ENCODE results near the gene RGS3.
"Not testable (repeated sequence)": the region's sequence is repeated elsewhere in the genome, so short reads cannot be mapped to it uniquely, and the experiment has no call there.

Gene RGS3

DNA sequence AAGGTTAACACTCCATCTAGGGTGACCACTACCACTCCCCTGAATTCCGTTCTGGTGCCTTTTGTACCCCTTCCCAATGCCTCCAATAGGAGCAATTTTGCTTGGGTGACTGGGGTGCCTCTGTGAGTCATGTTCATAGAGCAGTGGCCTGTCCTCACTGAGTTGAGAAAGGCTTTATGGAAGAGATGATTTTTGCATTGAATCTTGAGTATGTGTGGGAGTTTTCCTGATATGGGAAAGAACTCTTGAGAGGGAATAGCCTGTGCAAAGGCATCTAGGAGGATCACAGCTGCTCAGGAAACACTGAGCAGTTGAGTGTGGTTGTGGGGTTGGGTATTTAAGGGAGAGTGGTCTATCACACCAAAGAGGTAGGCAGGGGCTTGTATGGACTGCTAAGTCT is 36.8 kb upstream of the RGS3 start:
- Histone ChIP-seq H3K27me3 (ENCODE audit: insufficient read depth, poor library complexity, severe bottlenecking) (no peaks in the 10 kb centered on the region), H3K27ac (ENCODE audit: poor library complexity, severe bottlenecking) (no peak overlapping the region), H3K36me3 (ENCODE audit: low read depth) (no peaks in the 10 kb centered on the region), H3K9me3 (ENCODE audit: severe bottlenecking) (no peaks in the 10 kb centered on the region), H3K4me3 (ENCODE audit: severe bottlenecking) (no peak overlapping the region), H3K4me1 (ENCODE audit: insufficient read depth, poor library complexity, severe bottlenecking) (no peaks in the 10 kb centered on the region)
- DNase-seq (ENCODE audit: low spot score) = no peak
- TF ChIP-seq, protein P1, sequence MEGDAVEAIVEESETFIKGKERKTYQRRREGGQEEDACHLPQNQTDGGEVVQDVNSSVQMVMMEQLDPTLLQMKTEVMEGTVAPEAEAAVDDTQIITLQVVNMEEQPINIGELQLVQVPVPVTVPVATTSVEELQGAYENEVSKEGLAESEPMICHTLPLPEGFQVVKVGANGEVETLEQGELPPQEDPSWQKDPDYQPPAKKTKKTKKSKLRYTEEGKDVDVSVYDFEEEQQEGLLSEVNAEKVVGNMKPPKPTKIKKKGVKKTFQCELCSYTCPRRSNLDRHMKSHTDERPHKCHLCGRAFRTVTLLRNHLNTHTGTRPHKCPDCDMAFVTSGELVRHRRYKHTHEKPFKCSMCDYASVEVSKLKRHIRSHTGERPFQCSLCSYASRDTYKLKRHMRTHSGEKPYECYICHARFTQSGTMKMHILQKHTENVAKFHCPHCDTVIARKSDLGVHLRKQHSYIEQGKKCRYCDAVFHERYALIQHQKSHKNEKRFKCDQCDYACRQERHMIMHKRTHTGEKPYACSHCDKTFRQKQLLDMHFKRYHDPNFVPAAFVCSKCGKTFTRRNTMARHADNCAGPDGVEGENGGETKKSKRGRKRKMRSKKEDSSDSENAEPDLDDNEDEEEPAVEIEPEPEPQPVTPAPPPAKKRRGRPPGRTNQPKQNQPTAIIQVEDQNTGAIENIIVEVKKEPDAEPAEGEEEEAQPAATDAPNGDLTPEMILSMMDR (IDR thresholded peaks at IDR 0.05; ENCODE audit: poor library complexity, severe bottlenecking) = no peak
- ATAC-seq (ENCODE audit: low read depth) = no peak

DNA sequence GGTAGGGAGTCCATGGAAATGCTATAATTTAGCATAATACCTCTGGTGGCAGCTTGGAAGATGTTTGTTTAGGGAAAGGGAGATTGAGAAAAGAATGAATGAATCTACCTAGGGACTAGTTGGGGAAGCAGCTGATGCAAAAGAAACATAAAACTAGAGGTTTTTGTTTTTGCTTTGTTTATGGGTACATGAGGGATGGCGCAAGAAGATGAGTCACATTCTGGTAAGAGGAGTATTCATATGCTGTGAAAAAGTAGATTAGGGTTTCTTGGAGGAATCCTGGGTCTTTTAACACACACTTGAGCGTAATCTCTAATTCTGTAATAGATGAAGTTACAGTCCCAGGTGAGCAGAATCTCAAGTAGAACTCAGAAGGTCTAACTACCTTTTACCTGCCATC is 35.9 kb upstream of the RGS3 start:
- Histone ChIP-seq H3K27ac (ENCODE audit: poor library complexity, severe bottlenecking) (no peak overlapping the region), H3K27me3 (ENCODE audit: insufficient read depth, poor library complexity, severe bottlenecking) (no peaks in the 10 kb centered on the region), H3K36me3 (ENCODE audit: low read depth) (no peaks in the 10 kb centered on the region), H3K4me3 (ENCODE audit: severe bottlenecking) (no peak overlapping the region), H3K4me1 (ENCODE audit: insufficient read depth, poor library complexity, severe bottlenecking) (no peaks in the 10 kb centered on the region), H3K9me3 (ENCODE audit: severe bottlenecking) (no peaks in the 10 kb centered on the region)
- TF ChIP-seq, protein P1 (IDR thresholded peaks at IDR 0.05; ENCODE audit: poor library complexity, severe bottlenecking) = no peak
- ATAC-seq (ENCODE audit: low read depth) (no peak), DNase-seq (ENCODE audit: low spot score) (no peak)

DNA sequence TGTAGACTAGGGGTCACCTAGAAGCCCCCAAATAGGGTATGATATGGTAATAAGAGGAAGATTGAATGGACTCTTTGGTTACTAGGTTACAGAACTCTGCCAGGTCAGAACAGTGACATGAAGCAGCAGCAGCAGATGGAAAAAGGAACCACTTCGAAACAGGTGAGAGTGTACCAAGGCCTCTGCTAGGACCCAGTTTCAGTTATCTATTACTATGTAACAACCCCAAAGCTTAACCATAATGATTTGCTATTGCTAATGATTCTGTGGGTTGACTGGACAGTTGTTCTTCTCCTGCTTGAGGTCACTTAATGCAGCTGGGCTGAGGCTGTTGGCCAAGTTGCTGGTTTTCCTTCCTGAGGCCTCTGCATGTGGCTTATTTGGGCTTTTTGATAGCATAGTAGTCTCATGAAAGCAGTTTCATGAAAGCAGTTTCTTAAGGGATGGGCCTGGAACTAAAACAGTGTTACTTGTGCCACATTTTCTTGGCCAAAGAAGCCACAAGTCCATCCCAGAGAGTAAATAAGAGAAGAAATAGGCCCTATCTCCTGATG is 35.4 kb upstream of the RGS3 start:
- Histone ChIP-seq H3K4me3 (ENCODE audit: severe bottlenecking) (no peak overlapping the region), H3K27ac (ENCODE audit: poor library complexity, severe bottlenecking) (no peak overlapping the region), H3K9me3 (ENCODE audit: severe bottlenecking) (no peaks in the 10 kb centered on the region), H3K4me1 (ENCODE audit: insufficient read depth, poor library complexity, severe bottlenecking) (no peaks in the 10 kb centered on the region), H3K27me3 (ENCODE audit: insufficient read depth, poor library complexity, severe bottlenecking) (no peaks in the 10 kb centered on the region), H3K36me3 (ENCODE audit: low read depth) (no peaks in the 10 kb centered on the region)
- TF ChIP-seq, protein P1 (IDR thresholded peaks at IDR 0.05; ENCODE audit: poor library complexity, severe bottlenecking) = no peak
- DNase-seq (ENCODE audit: low spot score) (no peak), ATAC-seq (ENCODE audit: low read depth) (no peak)

DNA sequence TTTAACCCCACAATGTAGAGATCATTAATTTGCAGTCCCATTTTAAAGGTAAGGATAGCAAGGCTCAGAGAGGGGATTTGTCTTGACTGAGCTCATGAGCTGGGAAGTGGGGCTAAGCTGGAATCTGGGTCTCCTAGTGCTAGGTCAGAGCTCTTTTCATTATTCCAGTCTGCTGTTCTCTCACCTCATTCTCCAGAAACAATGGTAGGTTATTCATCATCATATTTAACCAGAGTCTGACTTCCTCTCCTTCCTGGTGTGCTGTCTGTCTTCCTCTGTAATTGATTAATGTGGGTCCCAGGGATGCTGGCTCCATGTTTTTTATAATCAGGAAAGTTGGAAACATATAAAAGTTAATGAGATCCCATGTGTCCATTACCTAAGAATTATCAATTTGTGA is 32.3 kb upstream of the RGS3 start:
- no peaks in the 10 kb centered on the region for H3K4me1 ChIP-seq (ENCODE audit: insufficient read depth, poor library complexity, severe bottlenecking)
- H3K4me3 ChIP-seq (ENCODE audit: severe bottlenecking) = no peak overlapping the region
- TF ChIP-seq, protein P1 (IDR thresholded peaks at IDR 0.05; ENCODE audit: poor library complexity, severe bottlenecking) = no peak
- H3K36me3 ChIP-seq (ENCODE audit: low read depth) = no peaks in the 10 kb centered on the region
- ATAC-seq (ENCODE audit: low read depth) (no peak), DNase-seq (ENCODE audit: low spot score) (no peak)
- H3K27ac ChIP-seq (ENCODE audit: poor library complexity, severe bottlenecking) = no peak overlapping the region
- no peaks in the 10 kb centered on the region for H3K9me3 ChIP-seq (ENCODE audit: severe bottlenecking)
- no peaks in the 10 kb centered on the region for H3K27me3 ChIP-seq (ENCODE audit: insufficient read depth, poor library complexity, severe bottlenecking)

DNA sequence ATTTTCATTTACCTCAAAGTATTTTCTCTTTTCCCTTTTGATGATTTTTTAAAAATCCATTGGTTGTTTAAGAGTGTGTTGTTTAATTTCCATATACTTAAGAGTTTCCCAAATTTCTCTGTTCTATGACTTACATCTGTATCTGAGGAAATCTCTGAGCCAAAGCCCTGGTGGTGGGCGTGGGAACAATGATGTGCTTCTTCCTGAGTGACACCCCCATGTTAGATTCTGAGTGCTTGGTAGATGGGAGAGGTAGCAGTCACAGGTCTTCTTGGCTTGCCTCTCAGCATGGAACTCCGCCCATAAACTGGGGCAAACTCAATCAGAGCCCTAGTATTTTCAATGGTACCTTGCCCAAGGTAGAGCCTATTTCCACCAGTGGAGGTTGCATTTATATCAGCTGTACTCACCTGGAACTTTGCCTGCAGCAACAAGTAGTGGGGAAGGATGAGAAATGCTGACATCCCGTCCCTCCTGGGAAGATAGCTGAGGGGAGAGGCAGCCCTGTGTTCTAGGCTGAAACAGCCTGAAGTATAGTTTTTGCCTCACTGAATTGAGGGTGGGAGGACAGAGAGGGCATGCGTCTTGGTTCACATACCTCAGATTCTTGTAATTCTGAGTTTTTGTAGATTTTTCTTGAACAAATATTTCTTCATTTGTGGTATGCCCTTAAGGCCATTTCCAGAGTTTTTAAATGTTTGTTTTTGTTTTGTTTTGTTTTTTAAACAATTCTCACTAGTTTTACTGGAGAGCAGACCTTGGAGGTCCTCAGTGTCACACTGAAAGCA is 26.6 kb upstream of the RGS3 start:
- H3K27me3 ChIP-seq (ENCODE audit: insufficient read depth, poor library complexity, severe bottlenecking) = no peaks in the 10 kb centered on the region
- H3K4me1 ChIP-seq (ENCODE audit: insufficient read depth, poor library complexity, severe bottlenecking) = no peaks in the 10 kb centered on the region
- H3K36me3 ChIP-seq (ENCODE audit: low read depth) = no peaks in the 10 kb centered on the region
- no peak overlapping the region for H3K27ac ChIP-seq (ENCODE audit: poor library complexity, severe bottlenecking)
- no peak overlapping the region for H3K4me3 ChIP-seq (ENCODE audit: severe bottlenecking)
- ATAC-seq (ENCODE audit: low read depth) = no peak
- TF ChIP-seq, protein P1 (IDR thresholded peaks at IDR 0.05; ENCODE audit: poor library complexity, severe bottlenecking) = no peak
- no peaks in the 10 kb centered on the region for H3K9me3 ChIP-seq (ENCODE audit: severe bottlenecking)
- DNase-seq (ENCODE audit: low spot score) = no peak

DNA sequence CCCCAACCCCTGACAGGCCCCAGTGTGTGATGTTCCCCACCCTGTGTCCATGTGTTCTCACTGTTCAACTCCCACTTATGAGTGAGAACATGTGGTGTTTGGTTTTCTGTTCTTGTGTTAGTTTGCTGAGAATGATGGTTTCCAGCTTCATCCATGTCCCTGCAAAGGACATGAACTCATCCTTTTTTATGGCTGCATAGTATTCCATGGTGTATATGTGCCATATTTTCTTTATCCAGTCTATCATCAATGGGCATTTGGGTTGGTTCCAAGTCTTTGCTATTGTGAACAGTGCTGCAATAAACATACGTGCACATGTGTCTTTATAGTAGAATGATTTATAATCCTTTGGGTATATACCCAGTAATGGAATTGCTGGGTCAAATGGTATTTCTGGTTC is 25.8 kb upstream of the RGS3 start:
- H3K36me3 ChIP-seq (ENCODE audit: low read depth); H3K9me3 ChIP-seq (ENCODE audit: severe bottlenecking); H3K4me3 ChIP-seq (ENCODE audit: severe bottlenecking); H3K27me3 ChIP-seq (ENCODE audit: insufficient read depth, poor library complexity, severe bottlenecking); H3K27ac ChIP-seq (ENCODE audit: poor library complexity, severe bottlenecking); DNase-seq (ENCODE audit: low spot score); H3K4me1 ChIP-seq (ENCODE audit: insufficient read depth, poor library complexity, severe bottlenecking); ATAC-seq (ENCODE audit: low read depth): not testable (repeated sequence)

All from RWPE2 (cell line).